ENCODE measurements around the gene RDH5. TPM values are rescaled to one million over a fixed set of nuclear protein-coding genes. Genes with fewer than 3 reads are reported as not detected.

The RDH5 gene
- polyA plus RNA-seq, 3 donors, result 22.2 to 41.6 (median 41.4) TPM

DNA sequence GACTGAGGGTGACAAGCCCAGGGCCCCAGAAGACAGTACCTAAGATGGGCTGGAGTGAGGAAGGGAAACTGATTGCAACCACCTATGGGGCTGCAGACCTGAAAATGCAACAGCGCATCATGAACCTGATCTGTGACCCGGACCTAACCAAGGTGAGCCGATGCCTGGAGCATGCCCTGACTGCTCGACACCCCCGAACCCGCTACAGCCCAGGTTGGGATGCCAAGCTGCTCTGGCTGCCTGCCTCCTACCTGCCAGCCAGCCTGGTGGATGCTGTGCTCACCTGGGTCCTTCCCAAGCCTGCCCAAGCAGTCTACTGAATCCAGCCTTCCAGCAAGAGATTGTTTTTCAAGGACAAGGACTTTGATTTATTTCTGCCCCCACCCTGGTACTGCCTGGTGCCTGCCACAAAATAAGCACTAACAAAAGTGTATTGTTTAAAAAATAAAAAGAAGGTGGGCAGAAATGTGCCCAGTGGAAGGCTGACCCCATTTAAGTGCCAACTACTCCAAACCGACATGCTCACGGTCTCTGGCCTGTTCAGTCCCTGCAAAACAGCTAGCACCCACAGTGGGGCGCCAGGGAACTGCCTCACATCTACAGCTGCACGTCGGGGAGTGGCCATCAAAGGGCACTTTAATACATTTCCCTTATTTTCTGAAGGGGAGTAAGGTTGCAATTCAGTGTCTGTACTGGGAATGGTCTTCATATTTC, 4.2 kb downstream of the RDH5 start:
- no peak for DNase-seq

DNA sequence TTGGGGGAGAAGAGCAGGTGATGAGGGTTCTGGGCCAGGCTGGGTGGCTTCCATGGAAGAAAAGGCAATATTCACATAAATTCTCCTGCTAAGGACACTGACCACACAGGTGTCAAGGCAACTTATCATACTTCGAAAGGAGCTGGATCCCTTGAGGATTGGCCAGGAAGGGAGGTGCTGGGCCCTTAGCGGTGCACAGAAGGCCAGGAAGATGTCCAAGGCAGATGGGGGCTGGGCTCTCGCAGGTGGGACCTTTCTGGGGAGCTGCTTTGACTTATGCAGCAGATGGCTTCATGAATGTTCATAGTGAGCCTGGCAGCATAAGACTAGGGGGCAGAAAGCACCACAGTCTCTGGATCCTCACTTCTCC, 4.7 kb downstream of the RDH5 start:
- no peak for DNase-seq

DNA sequence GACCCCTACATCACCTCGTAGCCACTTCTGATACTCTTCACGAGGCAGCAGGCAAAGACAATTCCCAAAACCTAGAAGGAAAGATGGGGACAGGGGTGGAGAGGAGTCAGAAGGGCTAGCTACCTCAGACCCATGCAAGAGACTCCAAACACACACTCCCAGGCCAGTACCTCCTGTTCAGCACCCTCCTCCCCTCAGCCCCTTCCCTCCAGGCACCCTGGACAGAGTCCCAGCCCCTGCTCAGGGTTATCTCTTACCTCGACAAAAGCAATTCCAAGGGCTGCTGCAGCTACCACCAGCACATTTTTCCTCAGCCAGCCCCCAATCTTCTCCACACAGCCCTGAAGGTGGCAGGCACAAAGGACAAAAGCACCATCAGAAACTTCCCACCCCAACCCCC, 5.4 kb downstream of the RDH5 start:
- DNase-seq, result no peak

DNA sequence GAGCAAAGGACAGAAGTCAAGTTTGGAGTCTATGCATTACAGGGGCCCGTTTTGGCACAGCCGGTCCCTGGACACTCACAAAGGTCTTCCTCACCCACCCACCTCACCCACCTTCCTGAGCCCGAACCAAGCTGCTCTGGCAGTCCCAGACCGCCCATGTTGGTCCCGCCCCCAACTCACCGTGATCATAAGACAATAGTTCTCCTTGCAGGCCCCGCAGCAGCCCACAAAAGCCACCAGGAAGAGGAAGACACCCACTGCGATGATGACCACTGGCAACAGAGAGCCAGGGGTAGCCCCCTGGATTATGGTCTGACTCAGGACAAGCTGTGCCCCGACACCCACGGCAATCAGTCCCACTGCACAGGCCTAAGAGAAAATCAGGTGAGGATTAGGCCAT, 6.8 kb downstream of the RDH5 start:
- DNase-seq, result no peak

DNA sequence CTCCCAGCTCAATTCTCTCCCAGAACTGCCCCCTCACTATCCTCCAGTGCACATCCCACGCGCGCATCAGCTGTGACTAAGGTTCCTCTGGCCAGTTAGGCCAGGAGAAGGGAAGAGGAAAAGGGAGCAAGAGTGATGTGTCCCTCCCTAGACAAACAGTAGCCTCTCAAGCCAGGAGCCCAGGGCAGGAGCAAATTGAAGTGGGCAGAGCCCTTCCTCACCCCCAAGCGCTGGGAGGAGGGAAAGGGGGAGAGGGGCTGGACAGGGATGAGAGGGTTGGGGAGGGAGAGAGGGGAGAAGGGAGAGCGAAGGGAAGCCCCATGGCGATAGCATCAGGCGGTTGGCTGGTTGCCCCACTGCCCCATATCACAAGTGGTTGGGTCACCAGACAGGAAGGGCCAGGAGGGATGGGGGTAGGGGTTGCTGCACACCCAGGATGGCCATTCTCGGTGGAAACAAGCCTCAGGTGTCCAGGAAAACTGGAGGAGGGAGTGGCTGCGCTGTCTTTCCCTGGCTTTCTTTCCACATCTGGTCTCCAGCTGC, 7.5 kb downstream of the RDH5 start:
- DNase-seq, result no peak

DNA sequence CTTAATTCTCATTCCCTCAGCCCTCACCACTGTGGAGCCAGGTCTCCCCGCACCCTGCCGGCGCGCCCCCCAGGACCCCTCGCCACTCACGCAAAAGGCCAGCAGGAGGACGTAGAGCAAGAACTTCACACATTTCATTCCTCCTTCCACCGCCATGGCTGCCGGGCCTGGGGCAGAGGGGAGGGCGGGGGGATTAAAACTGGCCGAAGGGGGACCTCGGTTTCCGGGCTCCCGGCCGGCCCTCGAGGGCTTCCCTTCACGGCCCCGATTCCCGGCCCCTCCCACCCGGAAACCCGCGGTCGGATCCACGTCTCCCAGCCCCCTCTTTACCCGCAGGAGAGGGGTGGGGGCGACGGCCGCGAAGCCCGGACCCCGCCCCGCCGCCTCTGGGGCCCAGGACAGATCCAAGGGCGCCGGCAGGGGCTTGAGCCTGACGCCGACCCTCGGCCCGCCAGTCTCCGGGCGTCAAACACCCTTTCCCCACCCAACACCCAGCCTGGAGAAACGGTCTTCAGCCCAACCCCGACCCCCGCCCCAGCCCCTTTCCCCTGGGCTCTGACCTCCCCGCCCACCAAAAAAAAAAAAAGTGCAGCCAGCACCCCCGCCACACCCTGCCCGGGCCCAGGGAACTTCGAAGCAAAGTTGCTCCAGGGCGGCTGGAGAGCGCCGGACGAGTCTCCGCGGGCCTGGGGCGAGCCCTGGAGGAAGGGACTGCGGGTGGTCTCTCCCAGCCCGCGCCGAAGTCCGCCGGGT, 8.2 kb downstream of the RDH5 start:
- DNase-seq, result no peak

DNA sequence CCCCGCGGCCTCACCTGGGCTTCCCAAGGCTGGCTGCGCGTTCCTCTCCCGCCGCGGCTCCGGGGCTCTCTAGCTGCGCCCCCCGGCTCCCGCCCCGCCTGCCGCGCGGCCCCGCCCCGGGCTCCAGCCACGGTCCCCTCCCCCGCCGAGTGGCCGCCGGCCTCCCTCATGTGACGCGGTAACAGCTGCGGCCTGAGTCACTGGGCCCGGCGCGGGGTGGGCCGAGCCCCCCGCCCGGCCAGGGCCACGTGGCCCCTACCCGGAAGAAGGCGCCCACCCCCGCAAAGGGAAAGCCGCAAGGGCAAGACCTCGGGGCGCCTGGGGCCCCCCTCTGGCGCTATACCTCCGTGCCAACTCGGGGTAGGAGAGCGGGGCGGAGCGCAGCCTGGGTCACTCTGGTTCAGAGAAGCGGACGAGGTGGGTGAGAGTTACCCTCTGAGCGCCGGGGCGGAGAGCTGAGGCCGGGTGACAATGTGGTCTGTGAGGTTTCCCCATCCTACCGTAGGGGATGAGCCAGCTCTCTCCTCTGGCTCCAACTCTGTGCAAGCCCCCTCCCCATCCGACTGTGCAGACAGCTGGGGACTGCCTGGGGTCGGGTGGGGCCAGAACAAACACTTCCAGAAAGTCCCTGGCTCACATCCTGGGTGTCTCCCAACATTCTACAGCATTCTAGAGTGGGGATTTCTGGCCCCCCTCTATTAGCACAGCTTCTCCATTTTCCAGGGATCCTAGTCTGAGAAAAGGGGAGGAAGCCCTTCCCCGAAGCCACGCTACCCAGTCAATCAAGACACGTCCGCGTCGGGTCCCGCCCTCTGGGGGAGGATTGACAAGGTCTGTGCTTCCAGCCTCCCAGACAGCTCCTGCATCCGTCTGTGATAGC, 9.0 kb downstream of the RDH5 start, which contains the start of gene CD63:
Gene CD63, minus strand, starts transcription at position 71 of the 880 bp plus-strand sequence. CDS start 668 bp downstream, outside the sequence.
- DNase-seq, result peak; percentile 92

DNA sequence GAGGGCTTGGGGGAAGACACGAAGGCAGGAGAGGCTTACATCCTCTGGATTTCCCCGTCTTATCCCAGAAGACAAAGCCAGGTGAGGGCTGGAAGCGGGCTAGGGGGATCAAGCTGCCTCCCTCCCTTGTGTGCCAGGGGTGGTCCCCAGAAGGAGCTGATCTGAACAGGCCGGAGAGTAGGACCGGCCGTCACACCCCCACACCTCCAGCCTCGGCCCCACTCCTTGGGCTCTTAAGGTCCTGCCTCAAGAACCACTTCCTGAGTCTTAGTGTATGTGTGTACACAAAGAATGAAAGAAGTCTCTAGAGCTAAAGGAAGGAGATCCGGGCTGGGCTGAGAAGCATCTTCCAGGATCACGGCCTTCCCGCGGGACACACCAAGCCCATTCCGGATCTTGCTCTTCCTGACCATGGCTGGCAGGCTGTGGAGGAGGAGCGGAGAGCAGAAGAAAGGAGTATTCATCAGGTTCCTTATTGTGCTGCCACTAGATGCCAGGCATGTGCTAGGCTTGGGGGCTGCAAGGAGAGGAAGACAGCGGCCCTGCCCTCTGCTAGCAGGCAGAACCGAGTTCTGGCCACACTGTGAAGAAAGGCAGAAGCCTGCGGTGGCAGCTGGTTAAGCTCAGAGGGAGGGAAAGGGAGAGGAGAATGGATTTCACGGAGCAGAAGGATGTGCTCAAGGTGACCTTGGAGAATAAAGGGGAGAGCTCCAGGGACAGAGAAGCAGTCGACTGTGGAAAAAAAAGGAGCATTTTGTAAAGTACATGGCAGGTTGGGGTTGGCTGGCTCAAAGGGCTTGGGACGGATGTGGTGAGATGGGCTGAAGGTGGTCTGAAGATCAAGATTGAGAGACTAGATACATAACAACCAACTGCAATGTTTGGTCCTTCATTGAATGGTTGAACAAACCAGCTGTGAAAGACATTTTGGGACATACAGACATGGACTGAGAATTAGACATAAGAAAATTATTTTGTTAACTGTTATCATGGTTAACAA, 9.9 kb downstream of the RDH5 start:
- DNase-seq, result no peak

DNA sequence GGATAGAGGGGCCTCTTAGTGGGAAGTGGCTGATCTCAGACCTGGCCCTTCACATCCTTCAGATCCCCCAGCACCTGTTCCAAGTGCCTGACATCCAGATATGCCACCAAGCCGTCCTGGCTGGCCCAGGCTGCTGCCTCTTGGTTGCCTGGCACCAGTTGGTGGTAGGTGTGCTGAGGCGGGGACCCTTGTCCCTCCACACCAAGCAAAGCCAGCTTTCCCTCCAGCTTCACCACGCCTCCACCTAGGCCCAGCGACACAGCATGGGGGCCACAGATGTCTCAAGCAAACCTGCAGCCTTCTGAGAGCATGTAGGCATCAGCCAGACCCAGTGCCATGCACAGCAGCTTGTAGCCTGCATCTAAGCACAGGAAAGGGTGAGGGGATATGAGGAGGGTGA, 12.1 kb downstream of the RDH5 start:
- DNase-seq, result no peak

DNA sequence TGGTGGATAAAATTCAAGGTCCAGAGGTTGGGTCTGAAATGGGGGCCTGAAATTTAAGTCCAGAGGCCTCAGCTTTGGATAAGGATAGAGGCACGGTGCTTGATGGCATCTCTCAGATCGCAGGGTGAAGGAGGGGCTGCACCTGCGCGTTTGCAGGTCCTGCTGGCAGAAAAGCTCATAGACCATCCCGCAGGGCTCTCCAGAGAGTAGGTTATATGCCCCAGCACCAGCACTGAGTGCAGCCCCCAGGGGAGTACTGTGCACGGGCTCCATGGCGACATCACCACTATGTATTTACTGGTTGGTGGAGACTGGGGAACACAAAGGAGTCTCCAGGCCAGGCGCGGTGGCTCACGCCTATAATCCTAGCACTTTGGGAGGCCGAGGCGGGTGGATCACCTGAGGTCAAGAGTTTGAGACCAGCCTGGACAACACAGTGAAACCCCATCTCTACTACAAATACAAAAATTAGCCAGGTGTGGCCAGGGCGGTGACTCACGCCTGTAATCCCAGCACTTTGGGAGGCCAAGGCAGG, 12.9 kb downstream of the RDH5 start:
- DNase-seq, result no peak

DNA sequence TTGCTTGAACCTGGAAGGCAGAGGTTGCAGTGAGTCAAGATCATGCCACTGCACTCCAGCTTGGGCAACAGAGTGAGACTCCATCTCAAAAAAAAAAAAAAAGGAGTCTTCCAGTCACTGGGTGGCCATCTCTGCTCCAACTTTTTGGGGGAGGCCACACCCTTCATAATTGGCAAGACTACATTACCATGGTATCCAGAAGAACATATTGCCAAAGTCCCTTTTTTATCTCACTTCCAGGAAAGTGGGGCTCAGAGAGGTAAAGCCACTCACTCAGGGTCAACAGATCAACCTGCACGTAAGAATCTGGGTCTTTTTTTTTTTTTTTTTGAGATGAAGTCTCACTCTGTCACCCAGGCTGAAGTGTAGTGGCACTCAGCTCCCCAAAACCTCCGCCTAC, 13.7 kb downstream of the RDH5 start:
- DNase-seq, result no peak

DNA sequence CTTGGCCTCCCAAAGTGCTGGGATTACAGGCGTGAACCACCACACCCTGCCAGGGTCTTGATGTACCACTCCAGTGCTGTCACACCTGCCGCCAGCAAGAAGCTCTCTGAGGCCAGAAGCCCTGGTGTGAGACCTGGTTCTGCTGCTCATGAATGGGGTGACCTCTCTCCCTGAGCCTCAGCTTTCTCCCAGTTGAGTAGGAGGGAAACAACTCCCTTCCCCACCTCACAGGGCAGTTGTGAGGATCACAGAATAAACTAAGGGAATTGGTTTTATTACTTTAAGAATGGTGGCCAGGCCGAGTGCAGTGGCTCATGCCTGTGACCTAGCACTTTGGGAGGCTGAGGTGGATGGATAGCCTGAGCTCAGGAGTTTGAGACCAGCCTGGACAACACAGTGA, 14.4 kb downstream of the RDH5 start:
- no peak for DNase-seq

DNA sequence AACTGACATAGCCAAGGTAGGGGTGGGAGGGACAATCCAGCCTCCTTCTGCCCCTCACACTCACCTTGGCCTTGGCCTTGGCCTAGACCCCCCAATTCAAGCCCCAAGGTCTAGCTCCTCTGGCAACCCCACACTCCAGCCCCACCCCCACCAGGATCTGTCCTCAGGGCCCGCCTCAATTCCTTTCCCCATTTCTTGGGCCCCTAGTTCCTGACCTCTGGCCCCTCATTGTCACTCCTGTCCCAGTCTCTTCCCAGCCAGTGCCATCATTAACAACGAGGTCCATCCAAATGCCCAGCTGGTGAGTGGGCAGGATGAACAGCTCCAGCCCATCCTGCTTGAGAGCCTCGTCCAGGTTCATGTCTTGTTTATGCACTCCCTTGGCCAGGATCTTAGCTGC, 15.9 kb downstream of the RDH5 start:
- DNase-seq, result no peak

DNA sequence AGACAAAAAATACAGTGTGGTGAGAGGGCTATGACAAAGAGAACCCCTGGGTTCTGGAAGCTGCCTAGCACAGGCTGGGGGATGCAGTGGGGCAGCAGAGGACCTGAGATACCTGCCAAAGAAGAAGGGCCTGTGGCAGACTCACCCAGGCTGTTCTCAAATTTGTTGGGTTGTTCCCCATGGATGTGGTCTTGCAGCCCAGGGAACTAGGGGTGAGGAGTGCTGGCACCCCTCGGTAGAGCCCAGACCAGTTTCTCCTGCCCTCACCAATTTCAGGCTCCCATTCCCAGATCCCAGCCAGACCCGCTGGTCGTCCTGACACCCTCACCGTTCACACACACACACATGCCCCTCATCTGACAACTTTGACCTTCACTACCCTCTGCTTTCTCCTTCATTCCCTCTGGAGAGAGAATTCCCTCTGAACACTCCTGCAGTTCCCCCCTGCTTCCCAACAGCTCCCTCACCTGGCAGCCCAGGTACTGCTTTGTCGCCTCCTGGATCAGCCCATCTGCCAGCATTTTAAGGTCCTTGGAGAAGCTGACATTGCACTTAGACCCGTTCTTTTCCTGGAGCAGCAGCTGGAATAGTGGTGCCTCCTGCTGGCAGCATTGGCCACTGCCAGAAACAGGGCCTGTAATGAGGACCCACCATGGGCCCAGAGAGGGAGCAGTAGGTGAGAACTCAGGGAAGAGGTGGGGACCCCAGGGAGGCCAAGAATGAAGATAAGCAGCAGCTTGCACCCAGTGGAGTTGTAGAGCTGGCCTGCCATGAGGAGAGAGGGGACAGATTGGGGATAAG, 16.8 kb downstream of the RDH5 start:
- DNase-seq, result no peak

DNA sequence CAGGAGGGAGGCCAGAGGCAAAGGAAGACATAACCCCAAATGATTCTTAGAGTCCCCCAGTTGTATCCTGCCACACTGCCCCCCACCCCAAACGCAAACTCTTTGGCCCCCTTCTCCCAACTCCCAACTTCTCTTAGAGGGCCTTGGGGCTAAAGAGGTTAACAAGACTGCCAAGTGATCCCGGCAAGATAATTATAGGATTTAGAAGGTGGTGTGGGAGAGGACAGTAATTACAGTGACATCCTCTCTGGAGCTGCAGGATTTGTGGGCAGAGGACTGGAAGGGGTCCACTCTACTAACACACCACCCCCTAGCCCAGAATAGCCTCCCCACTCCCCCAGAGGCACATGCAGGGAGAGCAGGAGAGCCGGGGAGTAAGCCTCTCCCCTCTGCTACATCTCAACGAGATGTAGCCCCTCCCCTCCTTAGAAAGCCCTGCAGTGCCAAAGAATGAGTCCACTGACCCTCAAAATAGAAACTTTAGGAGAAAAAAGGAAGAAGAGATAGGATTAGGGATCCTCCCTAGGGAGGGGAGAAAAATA, 17.5 kb downstream of the RDH5 start:
- no peak for DNase-seq

DNA sequence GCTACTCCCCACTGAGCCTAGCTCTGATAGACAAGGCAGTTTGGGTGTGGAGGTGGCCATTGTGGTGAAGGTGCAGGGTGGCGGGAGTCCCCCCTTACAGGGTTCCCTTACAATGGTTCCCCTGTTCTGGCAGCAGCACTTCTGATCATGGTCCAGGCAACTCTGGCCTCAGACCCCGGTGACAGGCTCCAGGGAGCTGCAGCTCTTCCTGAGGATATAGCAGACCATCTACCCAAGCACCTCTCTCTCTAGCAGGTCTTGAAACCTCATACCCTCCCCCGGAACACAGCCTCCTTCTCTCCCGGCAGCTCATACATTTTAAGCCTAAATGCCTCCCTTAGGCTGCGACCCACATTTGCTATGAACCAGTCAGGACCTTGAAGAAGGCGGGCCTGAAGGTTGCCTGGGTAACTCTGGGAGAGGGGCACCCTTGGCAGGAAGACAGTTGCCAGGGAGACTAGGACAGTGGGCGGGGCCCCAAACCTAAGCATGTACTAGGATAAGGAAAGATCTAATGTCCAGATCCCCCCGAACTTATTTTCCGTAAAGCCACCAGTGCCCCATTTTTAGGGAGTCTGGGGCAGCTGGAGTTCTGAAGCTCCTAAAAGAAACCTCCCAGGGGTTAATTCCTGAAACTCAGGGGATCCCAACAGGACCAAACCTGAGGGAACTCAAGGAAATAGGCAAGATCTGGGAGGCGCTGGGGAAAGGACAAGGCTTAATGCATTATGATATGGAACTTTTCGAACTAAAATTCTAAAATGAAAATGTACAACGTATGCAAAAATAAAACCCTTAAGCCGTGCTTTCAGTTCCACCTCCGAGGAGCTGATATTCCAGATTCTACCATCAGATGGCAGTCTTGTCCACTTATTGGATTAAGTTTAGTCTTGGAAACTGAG, 18.2 kb downstream of the RDH5 start:
- peak; percentile 92 for DNase-seq

DNA sequence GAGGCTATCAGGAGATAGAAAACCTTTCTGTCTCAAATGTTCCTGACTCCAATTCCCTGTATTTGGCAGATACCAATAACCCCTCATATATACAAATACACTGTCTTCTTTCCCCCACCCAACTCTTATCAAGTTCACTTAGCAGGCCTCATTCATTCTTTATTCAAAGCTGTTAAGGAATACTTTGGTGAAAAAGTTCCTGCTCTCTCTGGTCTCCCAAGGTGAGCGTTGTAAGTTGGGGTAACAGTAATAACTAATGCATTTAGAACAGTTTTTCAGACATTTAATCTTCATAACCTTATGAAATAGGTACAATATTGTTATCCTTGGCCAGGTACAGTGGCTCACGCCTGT, 18.8 kb downstream of the RDH5 start:
- DNase-seq, result no peak

DNA sequence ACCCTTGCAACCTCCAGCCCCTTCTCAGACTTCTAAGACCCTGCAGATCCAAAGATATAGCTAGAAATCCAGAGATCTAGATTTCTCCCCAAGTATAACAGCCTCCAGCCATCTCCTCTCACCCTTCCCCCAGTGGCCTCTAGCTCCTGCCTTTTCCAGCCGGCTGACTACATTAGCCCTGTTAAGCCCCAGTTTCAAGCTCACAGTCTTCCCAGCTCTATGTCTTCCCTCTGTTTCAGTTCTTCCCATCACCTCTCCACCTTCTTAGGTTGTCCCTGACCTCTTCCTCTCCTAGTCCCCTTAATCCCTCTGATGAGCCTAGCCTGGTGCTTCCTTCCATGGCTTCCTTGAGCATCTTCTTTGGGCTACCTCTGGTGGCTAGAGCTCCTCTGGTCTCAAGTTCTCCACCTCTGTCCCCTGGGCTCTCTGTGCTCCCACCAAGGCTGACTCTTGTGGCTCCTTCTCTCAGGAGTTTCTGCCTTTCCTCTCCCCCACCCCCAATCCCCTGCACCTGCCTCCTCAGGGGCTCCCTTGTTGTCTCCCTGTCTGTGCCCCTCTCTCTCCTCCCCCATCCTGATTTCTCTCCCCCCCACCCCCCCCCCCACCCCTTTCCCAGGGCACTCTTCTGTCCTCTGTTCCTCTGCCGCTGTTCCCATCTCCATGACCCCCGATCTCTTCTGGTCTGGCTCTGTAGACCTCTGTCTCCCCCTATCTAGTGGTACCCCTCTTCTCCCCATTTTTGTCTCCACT, 21.9 kb downstream of the RDH5 start:
- no peak for DNase-seq

All from renal pelvis (tissue), 4 donors.